Glutamatergic neuron (in vitro differentiated cells): Measurements from ENCODE around the gene TBCB. TPM values are rescaled to one million over a fixed set of nuclear protein-coding genes. Genes with fewer than 3 reads are reported as not detected.

Source experiments
- DNase-seq: peaks from one replicate; pipeline ENCODE4 v3.0.0; 2022
- H3K27ac Mint-ChIP-seq: one replicate; pipeline ENCODE4 v1.8.0; 2020; ENCODE audit warnings: mild to moderate bottlenecking, mixed read lengths, inconsistent platforms; ENCODE audit not compliant: unreplicated experiment
- H3K27me3 Mint-ChIP-seq: one replicate; pipeline ENCODE4 v1.8.0; 2020; ENCODE audit warnings: mild to moderate bottlenecking, moderate library complexity, mixed read lengths, inconsistent platforms; ENCODE audit not compliant: unreplicated experiment
- H3K36me3 Mint-ChIP-seq: one replicate; pipeline ENCODE4 v1.8.0; 2020; ENCODE audit warnings: mild to moderate bottlenecking, mixed read lengths, inconsistent platforms; ENCODE audit not compliant: unreplicated experiment
- H3K4me1 Mint-ChIP-seq: one replicate; pipeline ENCODE4 v1.8.0; 2020; ENCODE audit warnings: mild to moderate bottlenecking, low read depth, mixed read lengths, inconsistent platforms; ENCODE audit not compliant: unreplicated experiment
- H3K4me3 Mint-ChIP-seq: one replicate; pipeline ENCODE4 v1.8.0; 2020; ENCODE audit warnings: mild to moderate bottlenecking, mixed read lengths, inconsistent platforms; ENCODE audit not compliant: unreplicated experiment
- H3K9me3 Mint-ChIP-seq: one replicate; pipeline ENCODE4 v1.8.0; 2020; ENCODE audit warnings: mild to moderate bottlenecking, moderate library complexity, mixed read lengths, inconsistent platforms; ENCODE audit not compliant: unreplicated experiment
- total RNA-seq: library from RNA; stranded (reverse); fragmentation: NEBNext Ultra II Directional; extraction: Animal tissue kit (Norgen Biotek cat#: 25700); gene quantifications from one replicate; pipeline ENCODE4 v1.2.1, GENCODE V29; 2021; ENCODE audit not compliant: unreplicated experiment
- TF ChIP-seq, protein P1 (sequence below): fragments of 200-600 bp; sonication (generic); IDR thresholded peaks from one replicate; pipeline ENCODE4 v1.5.0; 2021; ENCODE audit not compliant: partially characterized antibody, unreplicated experiment

Gene TBCB
- total RNA-seq, 1 donor from 2014 or later, result 337 TPM

DNA sequence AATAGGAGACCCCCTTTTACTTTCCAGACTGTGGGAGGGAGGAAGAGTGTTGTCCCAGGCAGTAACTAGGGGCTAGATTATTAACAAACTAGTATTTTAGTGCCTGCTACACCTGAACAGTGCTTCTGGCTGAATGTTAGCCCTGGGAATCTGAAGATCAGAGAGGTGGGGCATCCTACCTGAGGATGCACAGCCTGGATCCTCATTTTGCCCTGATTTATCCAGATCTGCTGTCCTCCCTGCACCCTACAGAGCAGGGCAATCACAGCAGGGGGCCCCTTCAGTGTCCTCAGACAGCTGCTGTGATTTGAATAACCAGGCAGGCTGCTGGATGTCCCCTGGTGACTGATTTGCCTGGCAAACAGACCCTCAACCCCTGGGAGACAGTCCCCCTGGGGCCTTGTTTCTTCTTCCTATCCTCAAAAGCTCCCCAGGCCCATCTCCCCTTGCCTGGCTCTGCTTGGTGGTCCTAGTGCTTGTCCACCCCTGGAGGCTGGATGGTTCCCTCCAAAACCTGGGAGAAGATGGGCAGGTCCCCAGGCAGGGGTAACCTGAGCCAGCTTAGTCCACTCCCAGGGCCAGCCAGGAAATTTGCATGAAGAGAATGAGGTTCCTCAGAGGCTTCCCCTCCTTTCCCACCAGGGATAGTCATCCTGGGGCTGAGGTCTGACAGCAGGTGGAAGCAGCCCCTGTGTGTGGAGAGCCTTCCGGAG, 4.6 kb upstream of the TBCB start, which contains the start of gene OVOL3:
OVOL3 (plus strand) TSS at position 657 of the 713 bp plus-strand sequence. CDS start 60 bp downstream, outside the sequence.
- peaks cover 15% of the 10 kb centered on the region for H3K9me3 Mint-ChIP-seq
- no peak for DNase-seq
- peaks cover 15% of the 10 kb centered on the region for H3K4me1 Mint-ChIP-seq
- H3K27ac Mint-ChIP-seq, result peak within 1 kb of the TSS; percentile 89
- H3K36me3 Mint-ChIP-seq, result no peaks in the 10 kb centered on the region
- peak within 1 kb of the TSS; percentile 53 for H3K4me3 Mint-ChIP-seq
- TF ChIP-seq, protein P1, sequence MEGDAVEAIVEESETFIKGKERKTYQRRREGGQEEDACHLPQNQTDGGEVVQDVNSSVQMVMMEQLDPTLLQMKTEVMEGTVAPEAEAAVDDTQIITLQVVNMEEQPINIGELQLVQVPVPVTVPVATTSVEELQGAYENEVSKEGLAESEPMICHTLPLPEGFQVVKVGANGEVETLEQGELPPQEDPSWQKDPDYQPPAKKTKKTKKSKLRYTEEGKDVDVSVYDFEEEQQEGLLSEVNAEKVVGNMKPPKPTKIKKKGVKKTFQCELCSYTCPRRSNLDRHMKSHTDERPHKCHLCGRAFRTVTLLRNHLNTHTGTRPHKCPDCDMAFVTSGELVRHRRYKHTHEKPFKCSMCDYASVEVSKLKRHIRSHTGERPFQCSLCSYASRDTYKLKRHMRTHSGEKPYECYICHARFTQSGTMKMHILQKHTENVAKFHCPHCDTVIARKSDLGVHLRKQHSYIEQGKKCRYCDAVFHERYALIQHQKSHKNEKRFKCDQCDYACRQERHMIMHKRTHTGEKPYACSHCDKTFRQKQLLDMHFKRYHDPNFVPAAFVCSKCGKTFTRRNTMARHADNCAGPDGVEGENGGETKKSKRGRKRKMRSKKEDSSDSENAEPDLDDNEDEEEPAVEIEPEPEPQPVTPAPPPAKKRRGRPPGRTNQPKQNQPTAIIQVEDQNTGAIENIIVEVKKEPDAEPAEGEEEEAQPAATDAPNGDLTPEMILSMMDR, result no peak
- peaks cover 15% of the 10 kb centered on the region for H3K27me3 Mint-ChIP-seq

DNA sequence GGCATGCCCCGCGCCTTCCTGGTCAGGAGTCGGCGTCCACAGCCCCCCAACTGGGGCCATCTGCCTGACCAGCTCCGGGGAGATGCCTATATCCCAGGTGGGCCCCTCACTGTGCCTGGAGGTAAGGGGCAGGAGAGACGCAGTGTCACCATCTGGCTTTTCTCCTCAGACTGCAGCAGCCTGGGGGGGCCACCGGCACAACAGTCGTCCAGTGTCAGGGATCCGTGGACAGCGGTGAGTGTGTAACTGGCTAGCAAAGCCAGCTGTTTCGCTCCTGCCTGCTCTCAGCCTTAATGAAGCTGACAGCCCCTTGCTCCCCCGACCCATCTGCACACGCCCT, 4.1 kb upstream of the TBCB start:
- Mint-ChIP-seq H3K9me3 (peaks cover 17% of the 10 kb centered on the region), H3K27me3 (peaks cover 15% of the 10 kb centered on the region), H3K4me3 (peak overlapping the region; percentile 53), H3K27ac (peak overlapping the region; percentile 89), H3K4me1 (peaks cover 15% of the 10 kb centered on the region), H3K36me3 (no peaks in the 10 kb centered on the region)
- TF ChIP-seq, protein P1, result no peak
- peak; percentile 68 for DNase-seq

DNA sequence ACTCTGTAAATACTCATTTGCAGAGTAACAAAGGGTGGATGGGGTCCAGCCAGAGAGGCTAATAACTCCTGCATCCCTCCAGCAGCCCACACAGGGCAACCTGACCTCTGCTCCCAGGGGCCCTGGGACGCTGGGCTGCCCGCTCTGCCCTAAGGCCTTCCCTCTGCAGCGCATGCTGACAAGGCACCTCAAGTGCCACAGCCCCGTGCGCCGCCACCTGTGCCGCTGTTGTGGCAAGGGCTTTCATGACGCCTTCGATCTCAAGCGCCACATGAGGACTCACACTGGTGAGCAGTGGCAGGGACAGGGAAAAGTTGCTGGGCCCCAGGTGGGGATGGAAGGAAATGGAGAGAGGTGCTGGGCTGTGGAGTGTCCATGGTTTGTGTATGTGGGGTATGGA, 2.6 kb upstream of the TBCB start:
- H3K4me3 Mint-ChIP-seq, result peak overlapping the region; percentile 98
- no peak for DNase-seq
- peak overlapping the region; percentile 55 for H3K27ac Mint-ChIP-seq
- TF ChIP-seq, protein P1, result no peak
- peaks cover 17% of the 10 kb centered on the region for H3K4me1 Mint-ChIP-seq
- H3K36me3 Mint-ChIP-seq, result no peaks in the 10 kb centered on the region
- H3K27me3 Mint-ChIP-seq, result peaks cover 17% of the 10 kb centered on the region
- peaks cover 21% of the 10 kb centered on the region for H3K9me3 Mint-ChIP-seq

DNA sequence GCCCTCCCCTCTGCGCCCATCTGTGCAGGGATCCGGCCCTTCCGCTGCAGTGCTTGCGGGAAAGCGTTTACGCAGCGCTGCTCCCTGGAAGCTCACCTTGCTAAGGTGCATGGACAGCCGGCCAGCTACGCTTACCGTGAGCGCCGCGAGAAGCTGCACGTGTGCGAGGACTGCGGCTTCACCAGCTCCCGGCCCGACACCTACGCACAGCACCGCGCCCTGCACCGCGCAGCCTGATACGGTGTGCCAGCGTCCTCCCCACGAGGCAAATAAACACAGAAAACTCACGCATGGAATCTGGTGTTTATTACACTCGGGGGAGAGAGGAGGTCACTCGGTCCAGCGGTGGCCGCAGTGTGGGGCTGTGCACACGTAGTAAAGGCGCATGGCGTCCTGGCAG, 1.8 kb upstream of the TBCB start:
- Mint-ChIP-seq H3K27ac (peak overlapping the region; percentile 75), H3K27me3 (peaks cover 17% of the 10 kb centered on the region), H3K36me3 (peaks cover 5% of the 10 kb centered on the region), H3K4me3 (peak overlapping the region; percentile 98), H3K9me3 (peaks cover 23% of the 10 kb centered on the region), H3K4me1 (peaks cover 19% of the 10 kb centered on the region)
- TF ChIP-seq, protein P1, result no peak
- no peak for DNase-seq

DNA sequence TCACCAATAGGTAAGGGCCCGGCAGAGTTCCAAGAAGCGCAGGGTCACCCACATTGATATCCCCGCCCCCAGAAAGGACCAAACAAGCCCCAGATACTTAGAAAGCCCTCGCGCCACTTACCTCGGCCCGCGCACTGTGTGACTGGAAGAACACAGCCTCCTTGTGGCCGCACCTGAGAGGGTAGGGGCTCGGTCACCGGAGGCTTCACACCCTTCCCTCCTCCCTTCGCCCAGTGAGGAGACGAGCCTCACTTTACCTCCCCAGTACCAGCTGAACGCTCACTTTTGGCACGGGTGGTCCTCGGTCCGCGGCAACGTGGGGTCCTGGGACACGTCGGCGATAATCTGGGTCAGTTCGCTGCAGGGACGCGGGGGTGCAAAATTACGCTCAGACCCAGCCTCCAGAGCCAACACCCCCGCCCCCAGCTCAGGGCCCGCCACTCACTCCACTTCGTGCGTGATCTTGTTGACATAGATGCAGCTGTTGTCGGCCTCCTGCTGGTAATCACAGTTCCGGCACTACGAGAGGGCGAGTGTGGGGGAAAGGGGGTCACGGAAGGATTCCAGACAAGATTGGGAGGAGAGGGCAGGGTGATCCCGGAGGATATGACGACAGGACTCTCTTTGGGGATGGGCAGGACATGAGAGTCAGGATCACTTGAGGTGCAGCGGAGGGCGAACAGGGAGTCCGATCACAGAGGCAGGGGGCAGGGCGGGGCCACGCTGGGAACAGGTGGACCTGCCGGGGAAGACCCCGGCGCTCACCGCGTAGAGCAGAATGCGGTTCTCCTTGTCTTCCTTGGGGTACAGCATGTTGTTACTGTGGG, 1.2 kb upstream of the TBCB start:
- Mint-ChIP-seq H3K4me3 (peak overlapping the region; percentile 98), H3K27me3 (peaks cover 17% of the 10 kb centered on the region), H3K9me3 (peaks cover 23% of the 10 kb centered on the region), H3K4me1 (peaks cover 20% of the 10 kb centered on the region), H3K27ac (peak overlapping the region; percentile 92), H3K36me3 (peaks cover 5% of the 10 kb centered on the region)
- peak; percentile 41 for DNase-seq
- TF ChIP-seq, protein P1, result no peak
